ENCODE measurements around the gene KISS1.

DNA sequence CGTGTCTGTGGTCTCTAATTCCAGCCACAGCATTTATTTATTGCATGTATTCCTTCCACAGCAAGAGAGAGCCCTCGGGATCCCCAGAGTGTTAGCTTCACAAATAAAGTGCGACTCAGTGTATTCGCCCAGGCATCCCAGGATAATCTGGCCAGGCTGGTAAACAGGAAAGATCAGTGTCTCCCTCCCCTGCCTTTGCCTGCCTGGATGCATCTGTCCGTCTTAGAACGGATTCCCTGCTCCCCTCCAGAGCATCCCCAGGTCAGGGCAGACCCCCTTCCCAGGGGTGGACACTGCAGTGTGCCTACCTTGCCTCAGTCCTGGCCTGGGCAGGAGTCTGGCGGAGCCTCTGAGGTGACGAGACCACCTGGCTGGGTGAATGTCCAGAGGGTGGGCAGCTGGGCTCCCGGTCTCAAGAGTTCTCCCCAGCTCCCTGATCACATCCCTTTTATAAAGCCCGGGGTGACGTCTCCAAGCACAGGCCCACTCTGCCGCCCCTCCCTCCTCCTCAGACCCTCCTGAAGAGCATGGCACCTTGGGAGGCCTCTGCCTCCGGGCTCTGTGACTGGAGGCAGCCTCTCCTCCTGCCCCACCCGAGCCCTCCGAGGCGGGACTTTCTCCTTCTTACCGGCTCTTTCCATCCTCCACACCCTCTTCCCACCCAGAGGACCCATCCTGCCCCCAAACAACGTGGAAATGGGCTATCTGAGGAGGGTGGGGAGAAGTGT lies at the start of gene KISS1:
- TF ChIP-seq POLR2A (IDR thresholded peaks at IDR 0.05) = no peak
- TF ChIP-seq, protein P1, sequence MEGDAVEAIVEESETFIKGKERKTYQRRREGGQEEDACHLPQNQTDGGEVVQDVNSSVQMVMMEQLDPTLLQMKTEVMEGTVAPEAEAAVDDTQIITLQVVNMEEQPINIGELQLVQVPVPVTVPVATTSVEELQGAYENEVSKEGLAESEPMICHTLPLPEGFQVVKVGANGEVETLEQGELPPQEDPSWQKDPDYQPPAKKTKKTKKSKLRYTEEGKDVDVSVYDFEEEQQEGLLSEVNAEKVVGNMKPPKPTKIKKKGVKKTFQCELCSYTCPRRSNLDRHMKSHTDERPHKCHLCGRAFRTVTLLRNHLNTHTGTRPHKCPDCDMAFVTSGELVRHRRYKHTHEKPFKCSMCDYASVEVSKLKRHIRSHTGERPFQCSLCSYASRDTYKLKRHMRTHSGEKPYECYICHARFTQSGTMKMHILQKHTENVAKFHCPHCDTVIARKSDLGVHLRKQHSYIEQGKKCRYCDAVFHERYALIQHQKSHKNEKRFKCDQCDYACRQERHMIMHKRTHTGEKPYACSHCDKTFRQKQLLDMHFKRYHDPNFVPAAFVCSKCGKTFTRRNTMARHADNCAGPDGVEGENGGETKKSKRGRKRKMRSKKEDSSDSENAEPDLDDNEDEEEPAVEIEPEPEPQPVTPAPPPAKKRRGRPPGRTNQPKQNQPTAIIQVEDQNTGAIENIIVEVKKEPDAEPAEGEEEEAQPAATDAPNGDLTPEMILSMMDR (IDR thresholded peaks at IDR 0.05) = no peak
